HCT116 (cell line): ENCODE data around the gene ARHGAP33. TPM values are rescaled to one million over a fixed set of nuclear protein-coding genes. Genes with fewer than 3 reads are reported as not detected.

Experiments used
- ATAC-seq: fragments of 200-7000 bp; cut with Tn5 transposase; 2 replicates; pipeline ENCODE4 v1.9.1; 2020; ENCODE audit warnings: mild to moderate bottlenecking, moderate library complexity
- BruUV-seq: library from RNA; stranded (reverse); fragments of 400-500 nt; replicated peaks from 2 replicates; lab custom pipeline; 2021; lab: Mats Ljungman, UMichigan
- CTCF ChIA-PET: fragments of 300-600 bp; sonication (Branson Sonifier 250); formaldehyde crosslinking; loops from one replicate; lab custom pipeline; 2021; ENCODE audit warnings: antibody characterized with exemption; lab: Charles Lee
- POLR2A ChIA-PET: fragments of 300-600, 350-600 bp; sonication (Branson Sonifier 250); formaldehyde crosslinking; loops from one replicate; lab custom pipeline; 2021; ENCODE audit warnings: antibody characterized with exemption; lab: Charles Lee
- RAD21 ChIA-PET, 2 experiments: fragments of 300-600 bp; sonication (Branson Sonifier 250); formaldehyde crosslinking; loops; one replicate each; lab custom pipeline; 2023; ENCODE audit warnings: low total read pairs in 2 of 2; ENCODE audit not compliant: uncharacterized antibody in 2 of 2, unreplicated experiment in 2 of 2, low non-redundant PET in 1 of 2; lab: Charles Lee
- DNase-seq: peaks from one replicate; pipeline ENCODE4 v3.0.0-alpha.2; 2010; ENCODE audit warnings: low read depth, low spot score
- H2AFZ ChIP-seq: fragments of 200-600 bp; shearing (Covaris generic), sonication (generic); 2 replicates; pipeline ENCODE4 v1.6.1; 2017; ENCODE audit warnings: low read depth, mixed run types, mixed read lengths, antibody characterized with exemption, low read length; ENCODE audit not compliant: poor library complexity, severe bottlenecking
- H3K27ac ChIP-seq: 2 replicates; pipeline ENCODE4 v1.5.1; 2012; ENCODE audit warnings: low read depth, low read length
- H3K27me3 ChIP-seq: fragments of 200-600 bp; sonication (generic); 2 replicates; pipeline ENCODE4 v1.6.1; 2016; ENCODE audit warnings: mixed run types, low read length, mixed read lengths; ENCODE audit not compliant: insufficient read depth
- H3K36me3 ChIP-seq, 2 experiments: fragments of 200-500 bp in 1 of 2; fragments of 200-600 bp in 1 of 2; sonication (Bioruptor generic) in 1 of 2; sonication (generic) in 1 of 2; 2 replicates each; pipeline versions ENCODE4 v1.5.1 to v1.6.1; 2014 to 2016; ENCODE audit warnings: low read length in 2 of 2, inconsistent platforms in 1 of 2, mixed read lengths in 1 of 2, mixed run types in 1 of 2; ENCODE audit not compliant: insufficient read depth in 2 of 2, control insufficient read depth in 1 of 2
- H3K4me1 ChIP-seq, 2 experiments: fragments of 200-600 bp in 1 of 2; sonication (generic) in 1 of 2; 2 replicates each; pipeline versions ENCODE4 v1.5.1 to v1.6.1; 2012 to 2017; ENCODE audit warnings: low read length in 2 of 2, inconsistent platforms in 1 of 2, mild to moderate bottlenecking in 1 of 2, mixed read lengths in 1 of 2, mixed run types in 1 of 2, moderate library complexity in 1 of 2; ENCODE audit not compliant: insufficient read depth in 2 of 2, control insufficient read depth in 1 of 2
- H3K4me2 ChIP-seq: fragments of 200-600 bp; sonication (generic); 2 replicates; pipeline ENCODE4 v1.6.1; 2017; ENCODE audit warnings: mixed run types, low read length, mixed read lengths
- H3K4me3 ChIP-seq, 2 experiments: fragments of 200-600 bp in 1 of 2; sonication (generic) in 1 of 2; replicated peaks in 1 of 2; 2 replicates each; pipeline ENCODE4 v1.5.1; 2011 to 2016; ENCODE audit warnings: low read length in 2 of 2, control low read depth in 1 of 2, low read depth in 1 of 2, mild to moderate bottlenecking in 1 of 2, mixed read lengths in 1 of 2, mixed run types in 1 of 2
- H3K79me2 ChIP-seq: fragments of 200-600 bp; sonication (generic); 2 replicates; pipeline ENCODE4 v1.6.1; 2017; ENCODE audit warnings: mild to moderate bottlenecking, mixed run types, low read length, moderate library complexity, mixed read lengths; ENCODE audit not compliant: insufficient read depth
- H3K9ac ChIP-seq: fragments of 200-600 bp; sonication (generic); 2 replicates; pipeline ENCODE4 v1.6.1; 2016; ENCODE audit warnings: low read length, mixed read lengths
- H3K9me2 ChIP-seq: fragments of 200-600 bp; sonication (generic), shearing (Covaris generic); 2 replicates; pipeline ENCODE4 v1.6.1; 2017; ENCODE audit warnings: mixed run types, mild to moderate bottlenecking, moderate library complexity; ENCODE audit not compliant: insufficient read depth
- H3K9me3 ChIP-seq, 2 experiments: fragments of 200-500 bp in 1 of 2; fragments of 200-600 bp in 1 of 2; sonication (Bioruptor generic) in 1 of 2; sonication (generic) in 1 of 2; 2 replicates each; pipeline ENCODE4 v1.6.1; 2014 to 2017; ENCODE audit warnings: low read length in 2 of 2, mixed read lengths in 2 of 2, inconsistent platforms in 1 of 2, low read depth in 1 of 2, mild to moderate bottlenecking in 1 of 2, mixed run types in 1 of 2, moderate library complexity in 1 of 2; ENCODE audit not compliant: control insufficient read depth in 1 of 2, insufficient read depth in 1 of 2
- H4K20me1 ChIP-seq: fragments of 200-600 bp; sonication (generic), shearing (Covaris generic); 2 replicates; pipeline ENCODE4 v1.6.1; 2017; ENCODE audit warnings: mixed run types, mild to moderate bottlenecking, moderate library complexity; ENCODE audit not compliant: insufficient read depth
- CBX3 ChIP-seq: IDR thresholded peaks from 2 replicates; pipeline ENCODE4 v1.6.1; 2012; ENCODE audit warnings: low read depth
- CEBPB ChIP-seq: IDR thresholded peaks from 2 replicates; pipeline ENCODE4 v1.6.1; 2012; ENCODE audit warnings: low read depth
- EZH2 ChIP-seq: fragments of 200-600 bp; sonication (generic); IDR thresholded peaks from 2 replicates; pipeline ENCODE4 v1.6.1; 2017; ENCODE audit warnings: antibody characterized with exemption, mixed run types
- EZH2phosphoT487 ChIP-seq: fragments of 200-600 bp; IDR thresholded peaks from 2 replicates; pipeline ENCODE4 v1.6.1; 2018; ENCODE audit warnings: antibody characterized with exemption, borderline replicate concordance
- SIN3A ChIP-seq: IDR thresholded peaks from 2 replicates; pipeline ENCODE4 v1.6.1; 2012; ENCODE audit warnings: low read depth
- TCF7L2 ChIP-seq: IDR thresholded peaks from 2 replicates; pipeline ENCODE4 v1.7.0; 2011; ENCODE audit warnings: borderline replicate concordance, inconsistent platforms; ENCODE audit not compliant: insufficient read depth, insufficient read length; ENCODE audit errors: extremely low read depth
- ZFX ChIP-seq: fragments of 450-650 bp; IDR thresholded peaks from 2 replicates; pipeline ENCODE4 v1.6.1; 2017
- intact Hi-C: fragments of 100-400 bp; cut with micrococcal nuclease; formaldehyde crosslinking; loops from 2 replicates; pipeline ENCODE4 v1.10.0; 2022
- total RNA-seq: library from RNA; stranded (reverse); gene quantifications from one replicate; pipeline ENCODE4 v1.2.1, GENCODE V29; 2021; ENCODE audit not compliant: unreplicated experiment
- TF ChIP-seq, protein P1 (sequence below): IDR thresholded peaks from 2 replicates; pipeline ENCODE4 v1.6.1; 2011; ENCODE audit warnings: mild to moderate bottlenecking, low read length, moderate library complexity; ENCODE audit not compliant: insufficient replicate concordance; ENCODE audit errors: extremely low read depth
- TF ChIP-seq, protein P2 (sequence below): IDR thresholded peaks from 2 replicates; pipeline ENCODE4 v1.6.1; 2012

The ARHGAP33 gene
- total RNA-seq, 1 experiment from 2014 or later = 30.2 TPM

DNA sequence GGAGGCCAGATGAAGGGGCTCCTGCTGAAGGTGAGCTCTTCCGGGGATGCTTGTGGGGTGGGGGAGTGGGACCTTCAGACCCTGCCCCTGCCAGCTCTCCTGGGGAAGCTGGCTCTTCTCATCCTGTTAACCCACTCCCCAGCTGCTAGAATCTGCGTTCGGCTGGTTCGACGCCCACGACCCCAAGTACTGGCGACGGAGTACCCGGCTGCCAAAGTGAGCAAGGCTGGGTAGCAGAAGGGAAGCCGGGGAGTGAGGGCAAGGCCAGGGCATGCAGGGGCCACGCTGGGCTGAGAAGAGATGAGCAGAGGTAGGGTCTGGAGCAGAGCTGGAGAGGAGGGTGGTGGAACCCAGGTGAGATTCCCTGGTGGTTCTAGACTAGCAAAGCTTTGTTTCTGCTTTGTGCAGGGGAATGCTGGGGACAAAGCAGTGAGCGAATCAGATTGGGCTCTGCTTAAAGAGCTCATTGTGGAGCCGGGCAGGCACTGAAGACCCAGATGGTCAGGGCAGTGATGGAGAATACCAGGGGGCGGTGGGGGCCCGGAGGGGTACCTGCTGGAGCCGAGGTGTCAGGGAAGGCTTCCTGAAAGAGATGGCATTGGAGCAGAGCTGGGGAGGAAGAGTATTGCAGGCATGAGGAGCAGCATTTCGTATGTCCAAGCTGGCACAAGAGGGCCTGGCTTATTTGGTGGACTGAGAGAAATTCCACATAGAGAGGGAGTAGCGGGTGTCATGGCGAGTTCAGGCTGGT is 47.2 kb upstream of the ARHGAP33 start:
- Histone ChIP-seq H3K27me3 (no peaks in the 10 kb centered on the region), H3K9me2 (no peaks in the 10 kb centered on the region), H3K9ac (no peak overlapping the region), H3K9me3 (no peaks in the 10 kb centered on the region), H3K4me3 (no peak overlapping the region), H3K27ac (no peak overlapping the region), H3K4me2 (no peak overlapping the region), H4K20me1 (no peaks in the 10 kb centered on the region), H3K79me2 (no peaks in the 10 kb centered on the region), H3K4me1 (no peaks in the 10 kb centered on the region), H2AFZ (no peak overlapping the region), H3K36me3 (peaks cover 60 to 73% of the 10 kb centered on the region in 2 experiments)
- no TSS peak for BruUV-seq
- intact Hi-C loops = no loop called here
- CTCF ChIA-PET = no interaction called here
- POLR2A ChIA-PET = interaction anchor here (1.1 kb wide), 1 partner anchor 13 kb away, joined by 3 read pairs; no protein-coding TSS in a partner anchor
- TF ChIP-seq CEBPB (no peak), EZH2 (no peak), CBX3 (no peak), EZH2phosphoT487 (no peak), ZFX (no peak), SIN3A (no peak), TCF7L2 (no peak)
- TF ChIP-seq, protein P1, sequence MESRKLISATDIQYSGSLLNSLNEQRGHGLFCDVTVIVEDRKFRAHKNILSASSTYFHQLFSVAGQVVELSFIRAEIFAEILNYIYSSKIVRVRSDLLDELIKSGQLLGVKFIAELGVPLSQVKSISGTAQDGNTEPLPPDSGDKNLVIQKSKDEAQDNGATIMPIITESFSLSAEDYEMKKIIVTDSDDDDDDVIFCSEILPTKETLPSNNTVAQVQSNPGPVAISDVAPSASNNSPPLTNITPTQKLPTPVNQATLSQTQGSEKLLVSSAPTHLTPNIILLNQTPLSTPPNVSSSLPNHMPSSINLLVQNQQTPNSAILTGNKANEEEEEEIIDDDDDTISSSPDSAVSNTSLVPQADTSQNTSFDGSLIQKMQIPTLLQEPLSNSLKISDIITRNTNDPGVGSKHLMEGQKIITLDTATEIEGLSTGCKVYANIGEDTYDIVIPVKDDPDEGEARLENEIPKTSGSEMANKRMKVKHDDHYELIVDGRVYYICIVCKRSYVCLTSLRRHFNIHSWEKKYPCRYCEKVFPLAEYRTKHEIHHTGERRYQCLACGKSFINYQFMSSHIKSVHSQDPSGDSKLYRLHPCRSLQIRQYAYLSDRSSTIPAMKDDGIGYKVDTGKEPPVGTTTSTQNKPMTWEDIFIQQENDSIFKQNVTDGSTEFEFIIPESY = no peak
- TF ChIP-seq, protein P2, sequence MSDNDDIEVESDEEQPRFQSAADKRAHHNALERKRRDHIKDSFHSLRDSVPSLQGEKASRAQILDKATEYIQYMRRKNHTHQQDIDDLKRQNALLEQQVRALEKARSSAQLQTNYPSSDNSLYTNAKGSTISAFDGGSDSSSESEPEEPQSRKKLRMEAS = no peak
- no peak for DNase-seq
- ATAC-seq = no peak
- RAD21 ChIA-PET = no interaction called here
